ENCODE measurements around the gene MME. TPM values are rescaled to one million over a fixed set of nuclear protein-coding genes. Genes with fewer than 3 reads are reported as not detected.
"Not testable (repeated sequence)": the region's sequence is repeated elsewhere in the genome, so short reads cannot be mapped to it uniquely, and the experiment has no call there.

Gene MME
- total RNA-seq, 1 donor, result 1.7 TPM

DNA sequence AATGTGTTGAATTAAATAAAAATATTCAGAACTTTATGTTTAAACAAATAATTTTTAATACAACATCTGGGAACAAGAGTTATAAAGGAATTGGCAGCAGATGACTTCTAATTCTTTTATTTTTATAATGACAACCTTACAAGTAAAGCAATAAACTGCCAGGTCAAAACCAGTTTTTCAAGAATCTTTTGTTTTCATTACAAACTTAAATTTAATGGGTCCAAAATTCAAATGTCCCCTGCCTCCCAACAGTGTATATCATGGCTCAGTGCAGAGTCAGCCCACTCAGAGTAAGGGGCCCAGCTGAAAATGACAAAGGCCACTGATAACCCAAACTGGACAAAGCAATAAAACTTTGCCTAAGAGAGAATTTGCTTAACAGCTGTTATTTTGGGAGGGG lies 131.8 kb downstream of the MME start:
- H3K4me1 ChIP-seq (ENCODE audit: insufficient read depth, low read length), result no peaks in the 10 kb centered on the region
- no peaks in the 10 kb centered on the region for H3K9me3 ChIP-seq (ENCODE audit: low read depth, low read length)
- H3K27me3 ChIP-seq (ENCODE audit: insufficient read depth, low read length), result no peaks in the 10 kb centered on the region
- H3K4me3 ChIP-seq (ENCODE audit: low read length), result no peak overlapping the region

GRCh38 chr3:155216007-155216406 lies 135.9 kb downstream of the MME start:
- H3K4me3 ChIP-seq (ENCODE audit: low read length); H3K27me3 ChIP-seq (ENCODE audit: insufficient read depth, low read length); H3K9me3 ChIP-seq (ENCODE audit: low read depth, low read length); H3K4me1 ChIP-seq (ENCODE audit: insufficient read depth, low read length): not testable (repeated sequence)

GRCh38 chr3:155217591-155217990 lies 137.5 kb downstream of the MME start:
- Histone ChIP-seq H3K27me3 (ENCODE audit: insufficient read depth, low read length) (no peaks in the 10 kb centered on the region), H3K4me3 (ENCODE audit: low read length) (no peak overlapping the region), H3K9me3 (ENCODE audit: low read depth, low read length) (no peaks in the 10 kb centered on the region), H3K4me1 (ENCODE audit: insufficient read depth, low read length) (no peaks in the 10 kb centered on the region)

DNA sequence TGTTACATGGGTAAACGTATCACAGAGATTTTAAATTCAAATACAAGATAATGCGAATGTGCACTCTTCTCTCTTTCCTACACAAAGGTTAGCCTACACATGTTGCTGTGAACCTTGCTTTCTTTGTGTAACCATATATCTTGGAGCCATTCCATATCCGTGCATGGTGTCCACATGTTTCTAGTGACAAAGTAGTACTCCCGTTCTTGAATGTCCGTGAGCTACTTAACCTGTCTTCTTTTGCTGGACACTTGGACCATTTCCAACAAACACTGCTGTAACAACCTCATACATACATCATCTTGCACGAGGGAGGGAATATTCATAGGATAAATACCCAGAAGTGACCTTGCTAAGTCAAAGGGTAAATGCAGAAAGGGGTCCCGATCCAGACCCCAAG lies 138.3 kb downstream of the MME start:
- Histone ChIP-seq H3K9me3 (ENCODE audit: low read depth, low read length) (no peaks in the 10 kb centered on the region), H3K27me3 (ENCODE audit: insufficient read depth, low read length) (no peaks in the 10 kb centered on the region), H3K4me3 (ENCODE audit: low read length) (no peak overlapping the region), H3K4me1 (ENCODE audit: insufficient read depth, low read length) (no peaks in the 10 kb centered on the region)

- no peaks in the 10 kb centered on the region for H3K9me3 ChIP-seq (ENCODE audit: low read depth, low read length)
- H3K27me3 ChIP-seq (ENCODE audit: insufficient read depth, low read length), result no peaks in the 10 kb centered on the region
- no peak overlapping the region for H3K4me3 ChIP-seq (ENCODE audit: low read length)
- H3K4me1 ChIP-seq (ENCODE audit: insufficient read depth, low read length), result no peaks in the 10 kb centered on the region
Measured at GRCh38 chr3:155219106-155219505, 139.0 kb downstream of the MME start.

DNA sequence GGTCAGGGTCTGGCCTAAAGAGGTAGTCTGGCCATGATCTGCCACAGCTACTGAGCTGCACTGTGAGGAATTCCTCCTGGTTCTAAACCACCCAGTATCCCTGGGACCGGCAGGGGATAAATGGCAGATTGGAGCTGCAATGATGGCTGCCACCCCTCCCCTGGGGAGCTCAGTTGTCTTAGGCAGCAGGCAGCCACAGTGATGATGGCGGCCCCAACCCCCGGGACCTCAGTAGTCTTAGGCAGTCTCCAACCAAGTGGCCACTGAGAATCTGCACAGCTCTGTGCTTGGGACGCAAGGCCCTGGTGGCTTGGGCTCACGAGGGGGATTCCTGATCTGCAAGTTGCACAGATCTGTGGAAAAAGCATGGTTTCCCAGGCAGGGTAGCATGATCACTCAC lies 145.3 kb downstream of the MME start:
- H3K4me1 ChIP-seq (ENCODE audit: insufficient read depth, low read length), result no peaks in the 10 kb centered on the region
- H3K9me3 ChIP-seq (ENCODE audit: low read depth, low read length), result no peaks in the 10 kb centered on the region
- no peaks in the 10 kb centered on the region for H3K27me3 ChIP-seq (ENCODE audit: insufficient read depth, low read length)
- H3K4me3 ChIP-seq (ENCODE audit: low read length), result no peak overlapping the region

DNA sequence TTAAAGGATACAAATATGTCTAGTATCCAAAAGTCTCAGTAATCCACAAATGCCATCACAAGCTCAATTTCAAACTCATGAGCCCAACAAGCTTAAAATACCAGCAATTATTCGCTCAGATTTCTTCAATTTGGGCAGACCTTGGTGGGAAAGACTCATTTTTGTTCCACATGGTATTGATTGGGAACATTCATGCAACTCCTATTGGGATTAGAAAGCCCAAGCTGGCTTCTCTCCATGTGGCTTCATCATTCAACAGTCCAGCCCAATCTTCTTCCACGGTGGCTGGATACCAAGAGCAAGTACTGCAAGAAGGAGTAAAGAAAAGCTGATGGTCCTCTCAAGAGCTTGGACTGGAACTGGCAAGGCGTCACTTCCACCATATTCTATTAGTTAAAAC lies 147.0 kb downstream of the MME start:
- Histone ChIP-seq H3K27me3 (ENCODE audit: insufficient read depth, low read length) (no peaks in the 10 kb centered on the region), H3K4me3 (ENCODE audit: low read length) (no peak overlapping the region), H3K4me1 (ENCODE audit: insufficient read depth, low read length) (no peaks in the 10 kb centered on the region), H3K9me3 (ENCODE audit: low read depth, low read length) (no peaks in the 10 kb centered on the region)

GRCh38 chr3:155228676-155229075 lies 148.6 kb downstream of the MME start:
- H3K4me1 ChIP-seq (ENCODE audit: insufficient read depth, low read length), result no peaks in the 10 kb centered on the region
- H3K27me3 ChIP-seq (ENCODE audit: insufficient read depth, low read length), result no peaks in the 10 kb centered on the region
- no peaks in the 10 kb centered on the region for H3K9me3 ChIP-seq (ENCODE audit: low read depth, low read length)
- H3K4me3 ChIP-seq (ENCODE audit: low read length), result no peak overlapping the region

- no peaks in the 10 kb centered on the region for H3K4me1 ChIP-seq (ENCODE audit: insufficient read depth, low read length)
- no peaks in the 10 kb centered on the region for H3K27me3 ChIP-seq (ENCODE audit: insufficient read depth, low read length)
- no peak overlapping the region for H3K4me3 ChIP-seq (ENCODE audit: low read length)
Measured at GRCh38 chr3:155229086-155229485, 149.0 kb downstream of the MME start.

GRCh38 chr3:155230382-155230781 lies 150.3 kb downstream of the MME start:
- no peaks in the 10 kb centered on the region for H3K9me3 ChIP-seq (ENCODE audit: low read depth, low read length)
- H3K27me3 ChIP-seq (ENCODE audit: insufficient read depth, low read length), result no peaks in the 10 kb centered on the region
- H3K4me3 ChIP-seq (ENCODE audit: low read length), result no peak overlapping the region
- H3K4me1 ChIP-seq (ENCODE audit: insufficient read depth, low read length), result no peaks in the 10 kb centered on the region

More at GRCh38 chr3:155229086-155229485, 149.0 kb downstream of the MME start:
- H3K9me3 ChIP-seq (ENCODE audit: low read depth, low read length), result no peaks in the 10 kb centered on the region

GRCh38 chr3:155231792-155232191 lies 151.7 kb downstream of the MME start:
- Histone ChIP-seq H3K4me1 (ENCODE audit: insufficient read depth, low read length) (no peaks in the 10 kb centered on the region), H3K4me3 (ENCODE audit: low read length) (no peak overlapping the region), H3K9me3 (ENCODE audit: low read depth, low read length) (no peaks in the 10 kb centered on the region), H3K27me3 (ENCODE audit: insufficient read depth, low read length) (no peaks in the 10 kb centered on the region)

DNA sequence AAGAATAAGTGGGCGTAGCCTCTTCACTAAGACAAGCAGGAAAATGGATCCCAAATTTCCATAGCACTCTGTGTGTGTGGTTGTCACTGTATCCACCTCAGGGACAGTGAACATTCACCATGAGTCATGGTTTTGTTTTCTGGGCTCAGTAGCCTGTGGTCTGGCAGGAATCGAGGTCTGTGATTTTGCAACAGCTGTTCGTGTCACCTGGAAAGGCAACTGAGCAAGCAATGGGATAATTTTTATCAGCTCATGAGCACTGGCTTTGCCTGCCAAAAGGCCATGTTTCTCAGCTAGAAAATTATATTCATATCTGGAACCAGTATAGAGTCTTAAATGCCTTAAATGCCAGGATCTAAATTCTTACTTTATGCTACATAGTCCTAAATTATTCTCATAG lies 152.5 kb downstream of the MME start:
- H3K4me3 ChIP-seq (ENCODE audit: low read length), result no peak overlapping the region
- H3K27me3 ChIP-seq (ENCODE audit: insufficient read depth, low read length), result no peaks in the 10 kb centered on the region
- no peaks in the 10 kb centered on the region for H3K4me1 ChIP-seq (ENCODE audit: insufficient read depth, low read length)
- H3K9me3 ChIP-seq (ENCODE audit: low read depth, low read length), result no peaks in the 10 kb centered on the region

- H3K9me3 ChIP-seq (ENCODE audit: low read depth, low read length), result no peaks in the 10 kb centered on the region
- no peaks in the 10 kb centered on the region for H3K27me3 ChIP-seq (ENCODE audit: insufficient read depth, low read length)
- H3K4me3 ChIP-seq (ENCODE audit: low read length), result no peak overlapping the region
- H3K4me1 ChIP-seq (ENCODE audit: insufficient read depth, low read length), result no peaks in the 10 kb centered on the region
Measured at GRCh38 chr3:155233213-155233612, 153.1 kb downstream of the MME start.

Other genes with a start within 250 kb of the MME start
- not detected for gene STRIT1, start 213.4 kb downstream of the MME start, total RNA-seq

Measured in mononuclear cell (primary cell).